GM12873 (cell line): ENCODE data around the gene SLC48A1.

Source experiments
- CTCF ChIP-seq: IDR thresholded peaks from 2 replicates; pipeline ENCODE4 v1.5.1; 2012; ENCODE audit warnings: low read depth, mild to moderate bottlenecking, moderate library complexity, low read length, control low read depth; ENCODE audit not compliant: insufficient read depth; ENCODE audit errors: missing control alignments

The SLC48A1 gene

DNA sequence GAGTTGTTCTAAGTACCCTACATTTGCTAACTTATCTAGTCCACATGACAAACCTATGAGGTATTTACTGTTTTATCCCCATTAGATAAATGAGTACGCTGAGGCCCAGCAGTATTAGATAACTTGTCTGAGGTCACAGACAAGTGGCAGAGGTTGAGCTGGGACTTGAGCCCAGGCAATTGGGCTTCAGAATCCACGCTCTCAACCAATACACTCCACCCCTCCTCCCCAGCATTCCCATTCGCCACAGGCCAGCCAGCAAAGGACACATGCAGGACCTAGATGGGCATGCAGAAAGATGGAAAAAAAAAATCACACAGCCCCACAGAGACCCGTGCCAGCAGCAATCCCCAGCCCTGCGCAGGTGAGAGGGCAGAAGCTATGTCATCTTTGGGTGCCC lies 34.3 kb downstream of the SLC48A1 start:
- TF ChIP-seq CTCF = no peak

DNA sequence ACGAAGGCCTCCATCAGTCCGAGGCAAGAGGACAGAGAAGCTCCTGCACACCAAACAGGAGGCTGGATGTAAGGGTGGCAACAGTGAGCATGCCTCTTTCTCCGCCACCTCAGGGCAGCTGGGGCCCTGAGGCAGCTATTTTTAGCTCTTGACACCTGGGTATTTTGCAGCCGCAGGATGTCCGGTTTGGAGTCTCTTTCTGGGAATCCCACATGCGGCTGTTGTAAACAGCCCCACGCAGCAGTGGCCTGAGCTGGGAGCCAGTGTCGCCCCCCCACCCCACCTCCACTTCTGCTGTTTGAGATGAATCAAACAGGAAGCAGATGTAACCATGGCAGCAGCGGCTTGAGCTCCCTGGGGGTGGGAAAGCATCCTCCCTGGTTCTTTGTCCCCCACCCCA lies 35.0 kb downstream of the SLC48A1 start:
- TF ChIP-seq CTCF = peak; percentile 5

- peak; percentile 65 for TF ChIP-seq CTCF
Measured at GRCh38 chr12:47808574-47809365, 35.7 kb downstream of the SLC48A1 start.

GRCh38 chr12:47811072-47811396 lies 38.0 kb downstream of the SLC48A1 start:
- no peak for TF ChIP-seq CTCF

- no peak for TF ChIP-seq CTCF
Measured at GRCh38 chr12:47811581-47812484, 38.8 kb downstream of the SLC48A1 start.

DNA sequence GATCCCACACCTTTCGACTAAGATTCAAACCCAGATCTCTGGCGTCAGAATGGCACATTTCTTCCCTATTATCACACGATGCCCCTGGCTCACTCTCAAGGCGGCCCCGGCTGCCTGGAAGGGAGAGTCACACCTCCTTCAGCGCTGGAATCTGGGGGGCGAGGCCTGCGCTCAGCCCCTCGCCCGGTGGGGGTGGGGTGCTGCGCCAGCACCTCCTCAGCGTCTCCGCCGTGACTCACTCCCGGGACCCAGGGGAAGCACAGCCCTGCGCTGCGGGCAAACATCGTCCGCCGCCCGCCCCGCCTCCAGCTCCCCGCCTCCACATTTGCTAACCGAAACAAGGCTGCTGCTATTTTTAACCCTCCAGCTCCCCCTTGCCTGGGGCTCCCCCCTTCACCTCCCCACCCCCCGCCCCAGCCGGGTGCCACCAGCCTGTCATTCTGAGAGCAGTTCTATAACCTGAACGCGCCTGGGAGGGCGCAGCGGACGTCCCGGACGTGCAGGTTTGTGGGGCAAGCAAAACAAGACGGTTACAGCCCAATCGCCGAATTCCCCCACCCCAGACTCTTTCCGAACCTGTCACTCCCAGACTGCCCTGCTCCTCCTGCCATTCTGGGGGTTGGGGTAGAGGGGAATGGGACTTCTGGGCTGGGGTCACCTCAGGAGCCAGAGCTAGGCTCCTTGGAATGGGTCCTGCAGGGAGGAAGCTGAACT lies 39.9 kb downstream of the SLC48A1 start:
- TF ChIP-seq CTCF = peak; percentile 23
